Right atrium auricular region (tissue), 2 donors: ENCODE results near the gene GPRC5C. TPM values are rescaled to one million over a fixed set of nuclear protein-coding genes. Genes with fewer than 3 reads are reported as not detected.

Experiments used
- DNase-seq: peaks from one replicate; pipeline ENCODE4 v3.0.0-alpha.2; 2019; ENCODE audit warnings: low spot score
- H3K27ac ChIP-seq, 2 donors: fragments of 200-600 bp; sonication (generic); 1 replicate in 1 of 2; 2 replicates in 1 of 2; pipeline ENCODE4 v1.5.1; 2016 to 2019
- H3K27me3 ChIP-seq, 2 donors: fragments of 200-600 bp; sonication (generic); one replicate each; pipeline versions ENCODE4 v1.5.1 to v1.6.0; 2017 to 2019
- H3K36me3 ChIP-seq: fragments of 200-600 bp; sonication (generic); one replicate; pipeline ENCODE4 v1.5.1; 2016
- H3K4me1 ChIP-seq, 2 donors: fragments of 200-600 bp; sonication (generic); one replicate each; pipeline versions ENCODE4 v1.5.1 to v1.6.0; 2017 to 2019
- H3K4me3 ChIP-seq, 2 donors: fragments of 200-600 bp; sonication (generic); 1 replicate in 1 of 2; 2 replicates in 1 of 2; pipeline ENCODE4 v1.5.1; 2017 to 2019; ENCODE audit warnings: mild to moderate bottlenecking in 1 of 2, moderate library complexity in 1 of 2
- H3K9me3 ChIP-seq, 2 donors: fragments of 200-600 bp; sonication (generic); one replicate each; pipeline ENCODE4 v1.5.1; 2019
- total RNA-seq, 2 donors: library from RNA; depleted of rRNA; stranded (reverse); fragments of >200 nt; gene quantifications; one replicate each; pipeline ENCODE4 v1.1.0, GENCODE V29; 2016
- TF ChIP-seq, protein P1 (sequence below), 2 donors: fragments of 200-600 bp; sonication (generic); IDR thresholded peaks; one replicate each; pipeline ENCODE4 v1.5.1; 2019; ENCODE audit warnings: antibody characterized with exemption in 2 of 2

Gene GPRC5C
- total RNA-seq, 2 donors from 2014 or later = 39.0 to 48.0 TPM

DNA sequence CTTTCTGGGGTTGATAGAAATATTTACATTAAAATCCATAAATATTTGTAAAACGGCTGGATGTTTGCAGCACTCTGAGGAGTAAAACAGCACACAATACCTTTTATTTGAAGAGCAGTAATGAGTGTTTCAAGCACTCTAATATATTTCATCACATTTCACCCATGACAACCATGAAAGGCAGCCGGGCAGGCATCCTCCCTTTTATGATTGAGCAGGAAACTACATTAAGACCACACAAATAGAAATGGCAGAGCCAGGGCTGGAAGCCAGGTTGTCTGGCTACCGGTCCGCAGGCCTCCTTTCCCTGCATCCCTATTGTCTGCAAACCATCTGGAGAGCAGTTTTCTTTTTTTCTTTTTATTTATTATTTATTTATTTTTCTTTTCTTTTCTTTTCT lies 23.1 kb upstream of the GPRC5C start:
- H3K36me3 ChIP-seq = no peaks in the 10 kb centered on the region
- no peaks in the 10 kb centered on the region for H3K4me1 ChIP-seq
- H3K9me3 ChIP-seq = no peaks in the 10 kb centered on the region
- no peak overlapping the region for H3K4me3 ChIP-seq
- no peak overlapping the region for H3K27ac ChIP-seq
- DNase-seq = no peak
- no peaks in the 10 kb centered on the region for H3K27me3 ChIP-seq
- TF ChIP-seq, protein P1, sequence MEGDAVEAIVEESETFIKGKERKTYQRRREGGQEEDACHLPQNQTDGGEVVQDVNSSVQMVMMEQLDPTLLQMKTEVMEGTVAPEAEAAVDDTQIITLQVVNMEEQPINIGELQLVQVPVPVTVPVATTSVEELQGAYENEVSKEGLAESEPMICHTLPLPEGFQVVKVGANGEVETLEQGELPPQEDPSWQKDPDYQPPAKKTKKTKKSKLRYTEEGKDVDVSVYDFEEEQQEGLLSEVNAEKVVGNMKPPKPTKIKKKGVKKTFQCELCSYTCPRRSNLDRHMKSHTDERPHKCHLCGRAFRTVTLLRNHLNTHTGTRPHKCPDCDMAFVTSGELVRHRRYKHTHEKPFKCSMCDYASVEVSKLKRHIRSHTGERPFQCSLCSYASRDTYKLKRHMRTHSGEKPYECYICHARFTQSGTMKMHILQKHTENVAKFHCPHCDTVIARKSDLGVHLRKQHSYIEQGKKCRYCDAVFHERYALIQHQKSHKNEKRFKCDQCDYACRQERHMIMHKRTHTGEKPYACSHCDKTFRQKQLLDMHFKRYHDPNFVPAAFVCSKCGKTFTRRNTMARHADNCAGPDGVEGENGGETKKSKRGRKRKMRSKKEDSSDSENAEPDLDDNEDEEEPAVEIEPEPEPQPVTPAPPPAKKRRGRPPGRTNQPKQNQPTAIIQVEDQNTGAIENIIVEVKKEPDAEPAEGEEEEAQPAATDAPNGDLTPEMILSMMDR (IDR thresholded peaks at IDR 0.05) = no peak

DNA sequence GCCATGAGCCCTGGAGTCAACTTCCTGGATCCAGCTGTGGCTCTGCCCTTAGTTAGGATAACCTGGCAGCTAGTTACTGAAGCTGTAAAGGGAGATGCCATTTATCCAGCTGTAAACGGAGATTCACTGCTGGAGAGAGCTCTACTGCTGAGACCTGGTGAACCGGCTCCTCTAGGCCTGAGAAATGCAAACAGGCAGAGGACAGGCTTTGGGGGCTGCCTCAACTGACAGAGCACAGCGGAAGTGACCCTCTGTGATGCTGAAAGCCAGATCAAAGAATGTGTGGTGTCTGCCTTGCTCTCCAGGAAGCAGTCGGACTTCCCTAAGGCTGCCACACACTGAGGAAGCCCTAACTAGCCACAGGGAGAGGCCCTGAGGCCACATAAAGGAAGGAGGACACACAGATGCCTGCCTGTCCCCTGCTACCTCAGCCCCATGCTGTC lies 21.9 kb upstream of the GPRC5C start:
- no peaks in the 10 kb centered on the region for H3K9me3 ChIP-seq
- no peaks in the 10 kb centered on the region for H3K4me1 ChIP-seq

DNA sequence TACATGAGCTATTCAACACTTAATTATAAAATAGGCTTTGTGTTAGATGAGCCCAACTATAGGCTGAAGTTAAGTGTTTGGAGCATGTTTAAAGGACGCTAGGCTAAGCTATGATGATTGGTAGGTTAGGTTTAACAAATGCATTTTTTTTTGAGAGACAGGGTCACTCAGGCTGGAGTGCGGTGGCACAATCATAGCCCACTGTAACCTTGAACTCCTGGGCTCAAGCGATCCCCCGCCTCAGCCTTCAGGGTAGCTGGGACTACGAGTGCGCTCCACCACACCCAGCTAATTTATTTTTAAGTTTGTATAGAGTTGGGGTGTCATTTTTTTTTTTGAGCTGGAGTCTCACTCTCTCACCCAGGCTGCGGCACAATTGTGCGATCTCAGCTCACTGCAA lies 19.3 kb upstream of the GPRC5C start:
- H3K27ac ChIP-seq = no peak overlapping the region
- no peaks in the 10 kb centered on the region for H3K4me1 ChIP-seq
- TF ChIP-seq, protein P1 (IDR thresholded peaks at IDR 0.05) = no peak
- no peaks in the 10 kb centered on the region for H3K27me3 ChIP-seq
- no peak overlapping the region for H3K4me3 ChIP-seq
- H3K9me3 ChIP-seq = no peaks in the 10 kb centered on the region
- DNase-seq = no peak
- H3K36me3 ChIP-seq = no peaks in the 10 kb centered on the region

More for the DNA sequence above, 21.9 kb upstream of the GPRC5C start:
- H3K27ac ChIP-seq = no peak overlapping the region
- H3K36me3 ChIP-seq = no peaks in the 10 kb centered on the region
- no peak overlapping the region for H3K4me3 ChIP-seq
- TF ChIP-seq, protein P1 (IDR thresholded peaks at IDR 0.05) = no peak
- DNase-seq = no peak
- no peaks in the 10 kb centered on the region for H3K27me3 ChIP-seq

DNA sequence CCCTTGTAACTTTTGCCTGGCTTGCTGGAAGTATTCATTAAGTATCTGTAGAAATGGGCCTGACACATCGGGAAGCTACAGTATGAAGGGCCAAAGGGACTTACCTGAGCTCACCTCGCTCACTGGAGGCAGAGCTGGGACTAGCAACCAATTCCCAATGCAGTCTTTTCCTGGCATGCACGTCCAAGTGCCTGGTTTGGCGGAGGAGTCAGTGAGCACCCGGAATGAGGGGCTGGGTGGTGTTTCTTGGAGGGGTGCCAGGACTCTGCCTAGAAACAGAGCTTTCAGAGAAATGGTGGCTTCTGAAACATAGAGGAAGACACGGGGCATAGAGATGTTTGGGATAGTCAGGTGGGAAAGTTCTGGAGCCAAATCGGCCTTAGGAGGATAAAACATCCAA lies 18.4 kb upstream of the GPRC5C start:
- Histone ChIP-seq H3K4me3 (no peak overlapping the region), H3K9me3 (no peaks in the 10 kb centered on the region), H3K4me1 (no peaks in the 10 kb centered on the region), H3K27ac (no peak overlapping the region), H3K27me3 (no peaks in the 10 kb centered on the region), H3K36me3 (no peaks in the 10 kb centered on the region)
- no peak for DNase-seq
- TF ChIP-seq, protein P1 (IDR thresholded peaks at IDR 0.05) = no peak

DNA sequence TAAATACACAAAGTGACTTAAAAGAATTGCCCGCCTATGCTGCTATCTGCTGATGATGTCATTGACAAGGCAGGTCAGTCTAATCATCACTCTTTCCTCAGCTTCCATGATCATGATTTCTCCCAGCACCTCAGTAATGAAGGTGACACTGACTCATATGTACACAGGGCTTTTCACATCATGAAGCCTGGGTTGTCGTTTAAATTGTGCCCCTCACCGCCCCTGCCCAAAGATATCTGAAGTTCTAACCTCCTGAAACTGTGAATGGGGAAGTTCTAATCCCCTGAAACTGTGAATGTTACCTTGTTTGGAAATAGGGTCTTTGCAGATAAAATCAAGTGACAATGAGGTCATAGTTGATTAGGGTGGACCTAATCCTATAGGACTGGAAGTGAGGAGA lies 17.4 kb upstream of the GPRC5C start:
- DNase-seq = no peak
- Histone ChIP-seq H3K27ac (no peak overlapping the region), H3K36me3 (no peaks in the 10 kb centered on the region), H3K9me3 (no peaks in the 10 kb centered on the region), H3K4me3 (no peak overlapping the region), H3K4me1 (no peaks in the 10 kb centered on the region), H3K27me3 (no peaks in the 10 kb centered on the region)
- TF ChIP-seq, protein P1 (IDR thresholded peaks at IDR 0.05) = no peak

DNA sequence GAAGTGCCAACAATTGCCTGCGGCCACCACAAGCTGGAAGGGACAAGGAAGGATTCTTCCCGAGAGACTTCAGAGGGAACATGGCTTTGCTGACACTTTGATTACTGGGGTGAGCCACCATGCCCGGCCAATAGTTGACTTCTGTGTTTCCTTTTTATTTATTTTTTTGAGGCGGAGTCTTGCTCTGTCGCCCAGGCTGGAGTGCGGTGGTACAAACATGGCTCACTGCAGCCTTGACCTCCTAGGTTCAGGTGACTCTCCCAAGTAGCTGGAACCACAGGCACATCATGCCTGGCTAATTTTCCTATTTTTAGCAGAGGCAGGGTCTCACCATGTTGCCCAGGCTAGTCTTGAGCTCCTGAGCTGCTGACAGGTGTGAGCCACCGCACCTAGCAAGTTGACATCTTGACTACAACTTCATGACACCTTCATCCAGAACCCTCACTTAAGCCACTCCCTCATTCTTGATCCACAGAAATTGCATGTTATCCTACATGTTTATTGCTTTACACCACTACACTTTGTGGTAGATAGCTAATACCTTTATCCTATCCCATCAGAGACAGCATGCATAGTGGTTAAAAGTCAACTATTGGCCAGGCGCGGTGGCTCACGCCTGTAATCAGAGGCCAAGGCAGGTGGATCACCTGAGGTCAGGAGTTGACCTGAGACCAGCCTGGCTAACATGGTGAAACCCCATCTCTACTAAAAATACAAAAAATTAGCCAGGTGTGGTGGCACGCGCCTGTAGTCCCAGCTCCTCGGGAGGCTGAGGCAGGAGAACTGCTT lies 16.1 kb upstream of the GPRC5C start:
- Histone ChIP-seq H3K4me1 (no peaks in the 10 kb centered on the region), H3K27me3 (no peaks in the 10 kb centered on the region), H3K9me3 (no peaks in the 10 kb centered on the region), H3K4me3 (no peak overlapping the region), H3K27ac (no peak overlapping the region), H3K36me3 (no peaks in the 10 kb centered on the region)
- DNase-seq = no peak
- TF ChIP-seq, protein P1 (IDR thresholded peaks at IDR 0.05) = no peak
